H1 (cell line): ENCODE results near the gene HOXB6. TPM values are rescaled to one million over a fixed set of nuclear protein-coding genes. Genes with fewer than 3 reads are reported as not detected.

Source experiments
- CBX5 ChIP-seq: fragments of 300-800, 300-1000 bp; sonication (generic); IDR thresholded peaks from 2 replicates; pipeline ENCODE4 v1.7.1; 2016; ENCODE audit warnings: antibody characterized with exemption, low read length, low read depth
- CHD2 ChIP-seq: IDR thresholded peaks from 2 replicates; pipeline ENCODE4 v1.6.1; 2012; ENCODE audit warnings: low read length, improper control_type of control experiment
- E2F6 ChIP-seq: IDR thresholded peaks from 2 replicates; pipeline ENCODE4 v1.6.1; 2012; ENCODE audit warnings: inconsistent platforms
- ZNF274 ChIP-seq: IDR thresholded peaks from 2 replicates; pipeline ENCODE4 v1.7.0; 2012; ENCODE audit warnings: low read length, borderline replicate concordance; ENCODE audit errors: extremely low read depth
- polyA plus RNA-seq, 7 experiments: library from polyadenylated mRNA; depleted of rRNA in 3 of 7; stranded (reverse) in 5 of 7; unstranded in 2 of 7; fragments of >200 nt in 5 of 7; fragments of 200-250 nt in 2 of 7; gene quantifications; 1 replicate in 5 of 7; 2 replicates in 1 of 7; 4 replicates in 1 of 7; pipeline versions ENCODE4 v1.2.1 to v1.2.3, GENCODE V29; 2011 to 2013; ENCODE audit warnings: missing spikeins in 2 of 7, mixed read lengths in 2 of 7
- total RNA-seq: library from RNA; stranded (reverse); fragmentation: NEBNext Ultra II Directional; extraction: Animal tissue kit (Norgen Biotek cat#: 25700); gene quantifications from 2 replicates; pipeline ENCODE4 v1.2.1, GENCODE V29; 2021

The HOXB6 gene
- total and polyA plus RNA-seq, 2 of the 8 experiments (the other 6 are each of a cell fraction or from before 2014, with no cell fraction given) = not detected

DNA sequence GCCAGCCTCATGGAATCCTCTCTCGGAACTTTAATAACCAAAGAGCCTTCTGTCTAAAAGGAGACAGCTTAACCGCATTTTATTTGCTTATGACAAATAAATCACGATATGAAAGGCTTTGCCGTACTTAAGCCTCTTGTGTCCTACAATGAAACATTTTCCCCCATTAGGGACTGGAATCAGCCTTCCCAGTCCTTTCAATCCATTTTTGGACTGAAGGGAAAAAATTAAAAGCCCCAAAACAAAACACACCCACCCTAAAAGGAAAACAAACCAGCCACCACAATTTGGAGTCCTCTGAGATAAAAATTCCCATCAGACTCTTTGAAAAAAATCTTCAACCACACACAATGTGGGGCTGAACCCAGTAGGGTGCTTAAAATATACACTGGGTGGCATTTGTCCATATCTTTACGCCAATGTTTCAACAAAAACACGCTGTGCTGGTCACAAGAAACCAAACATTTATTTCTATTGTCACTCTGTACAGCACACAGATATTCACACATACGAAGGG is 29.7 kb downstream of the HOXB6 start (continued):
- no peak for TF ChIP-seq CBX5
- no peak for TF ChIP-seq CHD2
- no peak for TF ChIP-seq ZNF274
- no peak for TF ChIP-seq E2F6
